GM21723 (cell line): ENCODE data around the gene DAZ3.
"Not testable (repeated sequence)": the region's sequence is repeated elsewhere in the genome, so short reads cannot be mapped to it uniquely, and the experiment has no call there.

Experiments
- ATAC-seq: cut with Tn5 transposase; IDR thresholded peaks from one replicate; pipeline ENCODE4 v1.9.1; 2021; ENCODE audit warnings: mild to moderate bottlenecking, moderate library complexity; ENCODE audit not compliant: unreplicated experiment

The DAZ3 gene, protein sequence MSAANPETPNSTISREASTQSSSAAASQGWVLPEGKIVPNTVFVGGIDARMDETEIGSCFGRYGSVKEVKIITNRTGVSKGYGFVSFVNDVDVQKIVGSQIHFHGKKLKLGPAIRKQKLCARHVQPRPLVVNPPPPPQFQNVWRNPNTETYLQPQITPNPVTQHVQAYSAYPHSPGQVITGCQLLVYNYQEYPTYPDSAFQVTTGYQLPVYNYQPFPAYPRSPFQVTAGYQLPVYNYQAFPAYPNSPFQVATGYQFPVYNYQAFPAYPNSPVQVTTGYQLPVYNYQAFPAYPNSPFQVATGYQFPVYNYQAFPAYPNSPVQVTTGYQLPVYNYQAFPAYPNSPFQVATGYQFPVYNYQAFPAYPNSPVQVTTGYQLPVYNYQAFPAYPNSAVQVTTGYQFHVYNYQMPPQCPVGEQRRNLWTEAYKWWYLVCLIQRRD

DNA sequence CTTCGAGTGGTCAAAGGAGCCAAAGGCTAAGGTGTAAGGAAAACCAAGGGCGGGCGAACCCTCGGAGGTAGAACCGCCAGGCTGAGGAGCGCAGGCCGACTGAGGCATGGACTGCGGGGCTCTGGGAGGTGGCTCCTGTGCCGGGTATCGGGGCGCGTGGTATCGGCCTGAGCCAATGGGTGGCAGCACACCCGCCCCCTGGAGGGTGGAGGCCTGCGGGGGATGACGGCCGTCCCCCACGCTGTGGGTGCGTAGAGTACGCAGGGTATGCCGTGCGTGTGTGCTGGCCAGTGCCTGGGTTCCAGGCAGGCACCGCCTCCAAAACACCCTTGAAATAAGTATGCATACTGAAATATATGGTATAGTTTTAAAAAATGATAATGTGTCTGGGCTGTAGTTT, at the start of gene DAZ3:
DAZ3 (minus strand) TSS at position 101 of the 400 bp plus-strand sequence. CDS start 208 bp downstream, outside the sequence.
- ATAC-seq: not testable (repeated sequence)

DNA sequence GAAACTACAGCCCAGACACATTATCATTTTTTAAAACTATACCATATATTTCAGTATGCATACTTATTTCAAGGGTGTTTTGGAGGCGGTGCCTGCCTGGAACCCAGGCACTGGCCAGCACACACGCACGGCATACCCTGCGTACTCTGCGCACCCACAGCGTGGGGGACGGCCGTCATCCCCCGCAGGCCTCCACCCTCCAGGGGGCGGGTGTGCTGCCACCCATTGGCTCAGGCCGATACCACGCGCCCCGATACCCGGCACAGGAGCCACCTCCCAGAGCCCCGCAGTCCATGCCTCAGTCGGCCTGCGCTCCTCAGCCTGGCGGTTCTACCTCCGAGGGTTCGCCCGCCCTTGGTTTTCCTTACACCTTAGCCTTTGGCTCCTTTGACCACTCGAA, 20.4 kb upstream of the DAZ3 start, which contains the start of gene DAZ4:
DAZ4 (plus strand) TSS at position 301 of the 400 bp plus-strand sequence. CDS start 208 bp downstream, outside the sequence.
- not testable (repeated sequence) for ATAC-seq

DNA sequence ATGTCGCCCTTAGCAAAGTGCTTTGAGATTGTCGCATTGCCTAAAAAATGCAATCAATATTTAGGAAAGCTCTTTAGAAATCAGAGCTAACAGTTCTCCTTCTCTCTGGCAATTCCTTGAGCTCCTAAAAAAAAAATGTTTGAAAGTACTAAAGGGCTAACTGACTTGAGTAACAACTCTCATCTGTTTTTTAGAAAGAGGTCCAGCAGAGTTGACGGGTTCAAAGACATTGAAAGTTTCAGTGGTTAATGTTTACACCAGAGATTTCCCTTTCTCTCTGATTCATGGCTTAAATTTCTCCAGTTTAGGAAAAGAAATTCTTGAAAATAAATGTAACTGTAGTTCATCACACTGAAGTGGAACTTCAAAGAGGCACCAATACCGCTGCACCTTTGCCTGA, 11.9 kb upstream of the DAZ3 start:
- ATAC-seq: not testable (repeated sequence)

DNA sequence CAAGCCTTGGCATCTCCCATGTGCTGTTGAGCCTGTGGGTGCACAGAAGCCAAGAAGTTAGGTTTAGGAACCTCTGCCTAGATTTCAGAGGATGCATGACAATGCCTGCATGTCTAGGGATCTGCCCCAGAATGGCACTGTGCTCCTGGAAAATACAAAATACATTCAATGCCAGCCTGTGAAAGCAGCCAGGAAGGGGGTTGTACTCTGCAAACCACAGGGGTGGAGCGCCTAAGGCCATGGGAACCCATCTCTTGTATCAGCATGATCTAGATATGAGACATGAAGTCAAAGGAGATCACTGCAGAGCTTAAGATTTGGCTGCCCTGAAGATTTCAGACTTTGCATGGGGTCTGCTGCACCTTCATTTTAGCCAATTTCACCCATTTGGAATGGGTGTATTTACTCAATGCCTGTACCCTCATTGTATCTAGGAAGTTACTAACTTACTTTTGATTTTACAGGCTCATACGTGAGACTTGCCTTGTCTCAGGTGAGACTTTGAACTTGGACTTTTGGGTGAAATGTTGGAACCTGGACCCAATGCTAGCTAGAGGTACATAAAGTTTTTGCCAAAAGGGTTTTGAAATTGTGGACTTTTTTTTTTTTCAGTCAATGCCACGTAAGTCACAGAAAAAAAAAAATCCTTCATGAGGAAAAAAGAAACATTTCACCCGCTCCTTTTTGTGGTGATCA, 11.1 kb upstream of the DAZ3 start:
- not testable (repeated sequence) for ATAC-seq

DNA sequence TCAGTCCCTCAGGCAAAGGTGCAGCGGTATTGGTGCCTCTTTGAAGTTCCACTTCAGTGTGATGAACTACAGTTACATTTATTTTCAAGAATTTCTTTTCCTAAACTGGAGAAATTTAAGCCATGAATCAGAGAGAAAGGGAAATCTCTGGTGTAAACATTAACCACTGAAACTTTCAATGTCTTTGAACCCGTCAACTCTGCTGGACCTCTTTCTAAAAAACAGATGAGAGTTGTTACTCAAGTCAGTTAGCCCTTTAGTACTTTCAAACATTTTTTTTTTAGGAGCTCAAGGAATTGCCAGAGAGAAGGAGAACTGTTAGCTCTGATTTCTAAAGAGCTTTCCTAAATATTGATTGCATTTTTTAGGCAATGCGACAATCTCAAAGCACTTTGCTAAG, 8.6 kb upstream of the DAZ3 start:
- not testable (repeated sequence) for ATAC-seq
